ENCODE data around the gene EXD3. TPM values are rescaled to one million over a fixed set of nuclear protein-coding genes. Genes with fewer than 3 reads are reported as not detected.
"Not testable (repeated sequence)": the region's sequence is repeated elsewhere in the genome, so short reads cannot be mapped to it uniquely, and the experiment has no call there.

The EXD3 gene
- total and polyA plus RNA-seq, 9 donors = 7.4 to 19.0 (median 11.6) TPM

- Histone ChIP-seq H3K27me3 (ENCODE audit: control insufficient read depth, insufficient read depth, low read length) (no peaks in the 10 kb centered on the region), H3K4me3 (ENCODE audit: low read length) (peak overlapping the region; percentile 6), H3K9me3 (replicated peaks; ENCODE audit: control insufficient read depth, low read depth, low read length) (no peaks in the 10 kb centered on the region), H3K36me3 (ENCODE audit: control insufficient read depth, insufficient read depth, low read length) (peaks cover 42% of the 10 kb centered on the region), H3K27ac (ENCODE audit: low read length) (peak overlapping the region; percentile 29), H3K4me1 (ENCODE audit: control insufficient read depth, insufficient read depth, low read length) (peaks cover 33% of the 10 kb centered on the region)
- DNase-seq = no peak
- WGBS (ENCODE audit: insufficient coverage) = 87% methylated on average over 28 of the region's 43 CpGs
These were observed 30.0 kb upstream of the EXD3 start for GRCh38 chr9:137452761-137453642.

- Histone ChIP-seq H3K27ac (ENCODE audit: low read length) (no peak overlapping the region), H3K27me3 (ENCODE audit: control insufficient read depth, insufficient read depth, low read length) (no peaks in the 10 kb centered on the region), H3K4me3 (ENCODE audit: low read length) (no peak overlapping the region), H3K9me3 (replicated peaks; ENCODE audit: control insufficient read depth, low read depth, low read length) (no peaks in the 10 kb centered on the region), H3K4me1 (ENCODE audit: control insufficient read depth, insufficient read depth, low read length) (peaks cover 34% of the 10 kb centered on the region), H3K36me3 (ENCODE audit: control insufficient read depth, insufficient read depth, low read length) (peaks cover 36% of the 10 kb centered on the region)
- DNase-seq = no peak
- WGBS (ENCODE audit: insufficient coverage) = 94% methylated on average over 15 of the region's 17 CpGs
These were observed 29.2 kb upstream of the EXD3 start for GRCh38 chr9:137452006-137452760.

- H3K9me3 ChIP-seq (replicated peaks; ENCODE audit: control insufficient read depth, low read depth, low read length); DNase-seq; H3K27me3 ChIP-seq (ENCODE audit: control insufficient read depth, insufficient read depth, low read length); H3K4me3 ChIP-seq (ENCODE audit: low read length); H3K27ac ChIP-seq (ENCODE audit: low read length): not testable (repeated sequence)
- H3K4me1 ChIP-seq (ENCODE audit: control insufficient read depth, insufficient read depth, low read length) = peaks cover 40% of the 10 kb centered on the region
- WGBS (ENCODE audit: insufficient coverage) = 86% methylated on average over 7 of the region's 31 CpGs
- peaks cover 29% of the 10 kb centered on the region for H3K36me3 ChIP-seq (ENCODE audit: control insufficient read depth, insufficient read depth, low read length)
These were observed 28.5 kb upstream of the EXD3 start for GRCh38 chr9:137451264-137452005.

GRCh38 chr9:137450539-137451222 lies 27.7 kb upstream of the EXD3 start:
- 81% methylated on average over 10 of the region's 24 CpGs for WGBS (ENCODE audit: insufficient coverage)
- Histone ChIP-seq H3K36me3 (ENCODE audit: control insufficient read depth, insufficient read depth, low read length) (peaks cover 26% of the 10 kb centered on the region), H3K4me1 (ENCODE audit: control insufficient read depth, insufficient read depth, low read length) (peaks cover 47% of the 10 kb centered on the region)
- H3K4me3 ChIP-seq (ENCODE audit: low read length); H3K27ac ChIP-seq (ENCODE audit: low read length); DNase-seq; H3K9me3 ChIP-seq (replicated peaks; ENCODE audit: control insufficient read depth, low read depth, low read length); H3K27me3 ChIP-seq (ENCODE audit: control insufficient read depth, insufficient read depth, low read length): not testable (repeated sequence)

GRCh38 chr9:137449931-137450538 lies 27.1 kb upstream of the EXD3 start:
- peaks cover 21% of the 10 kb centered on the region for H3K36me3 ChIP-seq (ENCODE audit: control insufficient read depth, insufficient read depth, low read length)
- H3K4me3 ChIP-seq (ENCODE audit: low read length) = no peak overlapping the region
- no peak overlapping the region for H3K27ac ChIP-seq (ENCODE audit: low read length)
- no peak for DNase-seq
- H3K4me1 ChIP-seq (ENCODE audit: control insufficient read depth, insufficient read depth, low read length) = peaks cover 49% of the 10 kb centered on the region
- 95% methylated on average over 5 of the region's 18 CpGs for WGBS (ENCODE audit: insufficient coverage)
- peaks cover 2% of the 10 kb centered on the region for H3K27me3 ChIP-seq (ENCODE audit: control insufficient read depth, insufficient read depth, low read length)
- no peaks in the 10 kb centered on the region for H3K9me3 ChIP-seq (replicated peaks; ENCODE audit: control insufficient read depth, low read depth, low read length)

GRCh38 chr9:137449081-137449844 lies 26.3 kb upstream of the EXD3 start:
- Histone ChIP-seq H3K4me3 (ENCODE audit: low read length) (no peak overlapping the region), H3K27ac (ENCODE audit: low read length) (no peak overlapping the region), H3K36me3 (ENCODE audit: control insufficient read depth, insufficient read depth, low read length) (peaks cover 21% of the 10 kb centered on the region), H3K4me1 (ENCODE audit: control insufficient read depth, insufficient read depth, low read length) (peaks cover 41% of the 10 kb centered on the region), H3K9me3 (replicated peaks; ENCODE audit: control insufficient read depth, low read depth, low read length) (no peaks in the 10 kb centered on the region), H3K27me3 (ENCODE audit: control insufficient read depth, insufficient read depth, low read length) (peaks cover 2% of the 10 kb centered on the region)
- WGBS (ENCODE audit: insufficient coverage) = 64% methylated on average over 30 of the region's 36 CpGs
- DNase-seq = no peak

- peaks cover 21% of the 10 kb centered on the region for H3K36me3 ChIP-seq (ENCODE audit: control insufficient read depth, insufficient read depth, low read length)
- H3K4me1 ChIP-seq (ENCODE audit: control insufficient read depth, insufficient read depth, low read length) = peaks cover 38% of the 10 kb centered on the region
- no peak overlapping the region for H3K4me3 ChIP-seq (ENCODE audit: low read length)
- H3K9me3 ChIP-seq (replicated peaks; ENCODE audit: control insufficient read depth, low read depth, low read length) = no peaks in the 10 kb centered on the region
- H3K27me3 ChIP-seq (ENCODE audit: control insufficient read depth, insufficient read depth, low read length) = peaks cover 2% of the 10 kb centered on the region
- DNase-seq = no peak
- 60% methylated on average over 7 of the region's 16 CpGs for WGBS (ENCODE audit: insufficient coverage)
- H3K27ac ChIP-seq (ENCODE audit: low read length) = no peak overlapping the region
These were observed 25.6 kb upstream of the EXD3 start for GRCh38 chr9:137448602-137448962.

GRCh38 chr9:137447722-137448601 lies 25.0 kb upstream of the EXD3 start:
- H3K9me3 ChIP-seq (replicated peaks; ENCODE audit: control insufficient read depth, low read depth, low read length) = no peaks in the 10 kb centered on the region
- H3K4me3 ChIP-seq (ENCODE audit: low read length) = no peak overlapping the region
- WGBS (ENCODE audit: insufficient coverage) = 62% methylated on average over 18 of the region's 27 CpGs
- no peak for DNase-seq
- peaks cover 19% of the 10 kb centered on the region for H3K36me3 ChIP-seq (ENCODE audit: control insufficient read depth, insufficient read depth, low read length)
- H3K27ac ChIP-seq (ENCODE audit: low read length) = peak overlapping the region; percentile 42
- peaks cover 35% of the 10 kb centered on the region for H3K4me1 ChIP-seq (ENCODE audit: control insufficient read depth, insufficient read depth, low read length)
- H3K27me3 ChIP-seq (ENCODE audit: control insufficient read depth, insufficient read depth, low read length) = peaks cover 2% of the 10 kb centered on the region
